H7 (cell line): ENCODE data around the gene DYRK1A. TPM values are rescaled to one million over a fixed set of nuclear protein-coding genes. Genes with fewer than 3 reads are reported as not detected.

Experiments used
- DNase-seq: peaks from one replicate; pipeline ENCODE4 v3.0.0; 2012
- H3K27me3 ChIP-seq: 2 replicates; pipeline ENCODE4 v1.6.0; 2011; ENCODE audit warnings: mild to moderate bottlenecking, low read length; ENCODE audit not compliant: control insufficient read depth, insufficient read depth
- H3K36me3 ChIP-seq: replicated peaks from 2 replicates; pipeline ENCODE4 v1.5.1; 2011; ENCODE audit warnings: low read length; ENCODE audit not compliant: control insufficient read depth, insufficient read depth
- H3K4me3 ChIP-seq: 2 replicates; pipeline ENCODE4 v1.5.1; 2011; ENCODE audit warnings: low read depth, mild to moderate bottlenecking, control low read depth, low read length, moderate library complexity; ENCODE audit not compliant: insufficient read depth
- total RNA-seq: library from RNA; depleted of rRNA; stranded (reverse); fragments of >200 nt; shearing (Covaris generic); gene quantifications from 2 replicates; pipeline ENCODE4 v1.2.3, GENCODE V29; 2014

DYRK1A gene
- total RNA-seq, 1 experiment from 2014 or later, result 52.5 TPM

DNA sequence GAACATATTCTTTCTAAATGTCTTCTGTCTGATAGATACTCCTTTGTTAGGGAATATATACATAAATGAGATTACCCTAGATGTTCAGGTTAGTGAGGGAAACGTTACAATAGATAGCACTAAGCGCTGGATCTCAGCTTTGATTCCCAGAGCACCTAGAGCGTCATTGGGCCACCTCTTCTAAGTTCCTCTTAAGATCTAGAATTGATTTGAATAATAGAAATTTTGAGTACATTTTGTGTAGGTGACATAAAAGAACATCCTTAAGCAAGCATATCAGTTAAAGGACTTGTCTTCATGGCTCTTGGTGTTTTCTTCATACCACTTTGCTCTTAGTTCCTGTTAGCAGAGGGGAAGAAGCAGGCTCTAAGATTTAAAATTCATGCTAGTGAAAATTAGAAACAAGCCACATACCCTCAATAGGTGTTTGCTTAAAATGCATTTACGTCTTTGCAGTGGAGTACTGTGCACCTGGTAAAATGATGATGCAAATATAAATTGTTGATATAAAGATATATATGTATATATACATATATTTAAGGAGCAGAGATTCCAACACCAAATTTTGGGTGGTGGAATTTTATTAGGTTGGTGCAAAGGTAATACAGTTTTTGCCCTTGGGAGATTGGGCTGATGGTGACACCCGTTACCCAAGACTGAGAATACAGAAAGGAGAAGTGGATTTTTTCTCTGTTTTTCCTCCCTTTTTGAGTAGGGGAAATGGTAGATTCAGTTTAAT, 47.1 kb downstream of the DYRK1A start:
- no peaks in the 10 kb centered on the region for H3K36me3 ChIP-seq
- no peaks in the 10 kb centered on the region for H3K27me3 ChIP-seq
- H3K4me3 ChIP-seq, result no peak overlapping the region
- no peak for DNase-seq

DNA sequence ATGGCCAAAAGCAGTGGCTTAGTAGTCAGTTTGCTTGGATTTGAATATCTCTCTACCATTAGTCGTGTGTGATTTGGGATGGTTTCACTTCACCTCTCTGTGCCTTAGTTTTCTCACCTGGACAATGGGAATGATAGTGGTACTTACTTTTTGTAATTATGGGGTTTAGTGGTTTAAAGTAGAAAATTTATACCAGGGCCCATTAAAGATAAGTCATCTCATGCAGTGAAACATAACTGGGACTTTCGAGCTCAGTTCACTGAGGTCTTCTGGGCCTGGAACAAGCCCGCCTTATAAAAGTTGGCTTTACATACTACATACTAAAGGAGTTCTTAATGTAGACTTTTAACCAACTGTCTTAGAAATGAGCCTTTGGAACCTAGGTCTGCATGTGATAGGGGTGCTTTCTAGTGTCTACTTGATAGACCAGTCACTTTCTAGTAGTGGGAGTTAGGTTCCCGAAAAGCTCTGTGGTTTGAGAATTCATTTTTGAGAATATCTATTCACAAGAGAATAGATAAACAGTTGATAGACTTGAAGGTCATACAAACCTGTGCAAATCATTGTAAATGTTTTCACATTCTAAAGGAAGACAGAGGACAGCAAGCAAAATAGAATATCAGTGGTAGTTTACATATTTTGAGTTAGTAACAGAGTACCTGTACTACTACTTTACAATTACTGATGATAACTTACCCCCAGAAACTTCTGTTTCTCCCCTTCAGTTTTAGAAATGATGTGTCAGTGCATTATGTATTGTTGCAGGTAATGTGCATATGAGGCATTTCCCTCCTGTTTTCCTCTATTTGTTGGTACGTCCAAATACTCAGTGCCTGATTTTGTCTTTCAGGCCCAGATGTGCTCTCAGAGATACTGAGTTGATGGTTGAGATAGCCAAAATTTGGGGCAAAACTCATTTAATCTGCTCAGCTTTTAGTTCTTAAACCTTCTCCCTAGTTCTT, 48.0 kb downstream of the DYRK1A start:
- Histone ChIP-seq H3K4me3 (no peak overlapping the region), H3K36me3 (no peaks in the 10 kb centered on the region), H3K27me3 (no peaks in the 10 kb centered on the region)
- no peak for DNase-seq

DNA sequence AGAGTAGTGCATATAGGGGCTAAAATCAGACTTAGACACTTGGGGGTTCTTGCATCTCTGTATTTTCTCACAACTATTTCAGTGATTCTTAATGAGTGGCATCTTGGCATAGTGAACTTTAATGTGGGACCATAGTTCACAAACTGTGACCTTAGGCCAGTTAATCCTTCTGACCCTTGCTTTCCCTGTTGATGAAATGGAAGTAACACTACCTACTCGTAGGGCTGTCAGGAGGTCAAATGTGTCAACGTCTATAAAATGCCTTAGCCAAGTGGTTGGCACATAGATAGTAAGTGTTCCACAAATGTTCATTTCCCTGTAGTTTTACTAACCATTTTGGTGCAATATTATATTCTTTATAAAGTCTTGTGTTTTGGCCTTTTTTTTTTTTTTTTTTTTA, 49.4 kb downstream of the DYRK1A start:
- no peaks in the 10 kb centered on the region for H3K27me3 ChIP-seq
- no peak for DNase-seq
- no peaks in the 10 kb centered on the region for H3K36me3 ChIP-seq
- H3K4me3 ChIP-seq, result no peak overlapping the region

DNA sequence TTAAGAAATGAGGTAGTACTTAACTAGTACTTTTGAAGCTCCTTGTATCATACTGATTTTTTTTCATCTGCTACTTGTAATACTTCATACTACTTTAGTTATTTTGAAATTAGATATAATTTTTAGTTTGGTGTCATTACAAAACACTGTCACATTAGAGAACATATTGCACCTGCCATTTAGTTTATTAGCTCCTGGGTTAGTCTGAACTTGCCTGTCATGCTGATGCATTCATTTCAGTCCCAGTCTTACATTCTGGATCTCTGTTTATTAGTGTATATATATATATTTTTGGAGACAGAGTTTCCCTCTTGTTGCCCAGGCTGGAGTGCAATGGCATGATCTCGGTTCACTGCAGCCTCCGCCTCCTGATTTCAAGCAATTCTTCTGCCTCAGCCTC, 50.3 kb downstream of the DYRK1A start:
- DNase-seq, result no peak
- H3K27me3 ChIP-seq, result no peaks in the 10 kb centered on the region
- H3K4me3 ChIP-seq, result no peak overlapping the region
- H3K36me3 ChIP-seq, result peaks cover 1% of the 10 kb centered on the region; the same call in 1 of the 2 replicates

DNA sequence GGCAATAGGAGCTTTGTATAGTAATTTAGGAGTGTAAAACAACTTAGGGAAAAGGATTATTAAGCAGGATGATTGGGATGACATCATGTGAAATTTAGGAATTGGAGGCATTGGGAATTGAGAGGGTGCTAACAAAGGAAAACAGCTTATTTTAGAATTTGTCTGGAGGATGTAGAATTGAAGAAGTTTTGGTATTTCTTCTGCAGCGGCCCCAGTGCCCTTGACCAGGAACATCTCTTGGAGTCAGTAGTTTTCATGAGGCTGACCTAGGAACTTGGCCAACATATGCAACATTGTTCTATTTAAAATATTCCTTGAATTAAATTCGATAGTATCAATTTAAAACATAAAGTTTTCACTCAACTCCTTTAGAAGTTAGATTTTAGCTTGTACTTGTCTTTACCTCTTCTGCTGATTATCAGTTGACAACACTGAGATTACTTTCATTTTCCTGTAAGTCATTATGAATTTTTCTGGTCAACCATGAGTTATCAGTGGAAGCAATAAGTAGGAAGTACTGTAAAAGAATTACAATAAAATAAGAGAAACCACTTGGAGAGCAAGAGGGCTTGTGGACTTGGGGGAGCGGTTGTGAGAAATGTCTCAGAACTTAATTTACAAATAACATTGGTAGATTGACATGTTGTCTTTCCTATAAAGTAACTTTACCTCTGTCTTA, 52.8 kb downstream of the DYRK1A start:
- Histone ChIP-seq H3K4me3 (no peak overlapping the region), H3K27me3 (no peaks in the 10 kb centered on the region), H3K36me3 (peaks cover 1% of the 10 kb centered on the region; the same call in 1 of the 2 replicates)
- DNase-seq, result no peak

DNA sequence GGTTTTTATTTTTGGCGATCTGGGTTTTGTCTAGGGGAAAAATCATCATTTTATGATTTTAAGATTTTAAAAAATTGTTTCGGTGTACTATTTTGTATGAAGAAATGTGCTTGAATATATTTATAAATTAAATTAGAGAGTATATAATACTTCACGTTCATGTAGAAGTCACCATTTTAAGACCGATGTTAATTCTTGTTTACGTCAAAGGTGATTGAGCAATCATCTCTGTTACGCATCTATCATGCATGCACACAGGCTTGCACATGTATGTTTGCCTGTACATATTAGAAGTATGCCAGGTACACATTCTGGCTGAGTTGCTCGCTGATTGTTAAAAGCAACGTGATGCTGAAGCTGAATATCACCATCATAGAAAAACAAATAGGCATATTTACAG, 54.7 kb downstream of the DYRK1A start:
- Histone ChIP-seq H3K27me3 (no peaks in the 10 kb centered on the region), H3K36me3 (peaks cover 3% of the 10 kb centered on the region; the same call in 1 of the 2 replicates)

DNA sequence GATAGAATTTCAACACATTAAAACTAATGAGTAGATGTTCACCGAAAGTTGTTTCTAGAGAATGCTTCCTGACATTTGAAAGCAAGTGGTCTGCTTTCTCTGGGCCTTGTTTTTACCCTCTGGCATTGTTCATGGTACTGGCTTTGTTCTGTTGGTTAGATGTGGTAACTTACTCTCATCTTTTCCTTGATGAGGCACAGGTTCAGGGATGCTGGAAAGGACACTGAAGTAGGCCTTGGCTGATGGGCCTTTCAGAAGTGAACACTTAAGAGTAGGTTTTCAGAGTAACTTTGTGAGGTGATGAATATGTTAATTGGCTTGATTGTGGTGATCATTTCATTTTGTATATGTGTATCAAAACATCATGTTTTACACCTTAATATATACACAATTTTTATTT, 55.8 kb downstream of the DYRK1A start:
- DNase-seq, result no peak
- Histone ChIP-seq H3K4me3 (no peak overlapping the region), H3K36me3 (peaks cover 3% of the 10 kb centered on the region; the same call in 1 of the 2 replicates), H3K27me3 (no peaks in the 10 kb centered on the region)

More for the DNA sequence above, 54.7 kb downstream of the DYRK1A start:
- DNase-seq, result no peak
- H3K4me3 ChIP-seq, result no peak overlapping the region

DNA sequence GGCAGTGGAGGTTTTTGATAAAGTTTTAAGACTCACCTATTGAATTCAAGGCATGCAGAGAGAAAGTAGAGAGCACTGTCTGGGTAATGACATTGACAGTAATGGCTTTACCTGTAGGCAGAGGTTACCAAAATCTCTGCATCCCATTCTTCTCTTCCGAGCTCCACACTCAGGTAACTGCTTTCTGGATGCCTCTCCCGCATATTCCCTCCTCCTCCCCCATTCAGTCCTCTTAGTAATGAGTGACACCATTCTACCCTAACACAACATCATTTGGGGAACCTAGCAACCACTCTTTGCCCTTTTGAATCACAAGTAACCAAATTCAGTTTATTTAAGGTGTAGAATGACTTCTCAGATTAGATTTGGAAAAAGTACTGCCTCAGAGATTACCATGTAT, 56.5 kb downstream of the DYRK1A start:
- H3K4me3 ChIP-seq, result no peak overlapping the region
- DNase-seq, result no peak
- H3K27me3 ChIP-seq, result no peaks in the 10 kb centered on the region
- H3K36me3 ChIP-seq, result peaks cover 3% of the 10 kb centered on the region; the same call in 1 of the 2 replicates

DNA sequence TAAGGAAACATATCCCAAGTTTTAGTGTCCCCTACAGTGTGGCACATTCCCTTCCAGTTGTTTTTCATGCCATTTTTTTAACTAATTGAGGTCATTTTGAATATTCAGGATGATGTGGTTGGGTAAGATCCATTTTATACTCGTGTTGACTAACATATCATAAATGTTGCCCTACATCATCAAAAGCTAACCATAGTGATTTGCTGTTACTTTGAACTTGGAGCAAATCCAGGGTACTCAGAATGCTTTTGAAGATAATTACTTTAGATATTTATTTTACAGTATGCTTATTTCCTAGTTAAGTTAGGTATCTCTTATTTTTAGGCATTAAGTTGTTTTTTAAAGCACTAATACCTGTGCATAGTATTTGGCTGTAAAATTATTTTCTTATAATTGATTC, 57.8 kb downstream of the DYRK1A start:
- H3K36me3 ChIP-seq, result peaks cover 3% of the 10 kb centered on the region; the same call in 1 of the 2 replicates
- no peak for DNase-seq
- H3K4me3 ChIP-seq, result no peak overlapping the region
- no peaks in the 10 kb centered on the region for H3K27me3 ChIP-seq

DNA sequence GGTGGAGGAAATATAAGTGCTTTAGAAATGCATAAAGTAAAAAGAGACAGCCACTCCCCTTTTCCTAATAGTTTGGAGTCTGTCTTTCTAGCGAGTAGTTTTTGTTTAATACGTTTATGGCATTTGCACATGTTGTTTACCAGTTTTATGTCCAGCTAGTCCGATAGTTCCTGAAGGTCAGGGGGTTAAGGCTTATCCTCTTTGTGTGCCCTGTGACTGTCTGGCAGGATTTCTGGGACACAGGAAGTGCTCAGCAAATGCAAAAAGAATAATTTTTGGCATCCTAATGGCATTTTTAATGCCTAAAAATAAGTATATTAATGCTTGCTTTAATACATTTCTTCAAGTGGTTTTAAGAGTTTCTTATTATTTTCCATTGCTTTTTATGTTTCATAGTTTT, 58.4 kb downstream of the DYRK1A start:
- H3K27me3 ChIP-seq, result no peaks in the 10 kb centered on the region
- H3K4me3 ChIP-seq, result no peak overlapping the region
- peaks cover 3% of the 10 kb centered on the region; the same call in 1 of the 2 replicates for H3K36me3 ChIP-seq
- DNase-seq, result no peak

DNA sequence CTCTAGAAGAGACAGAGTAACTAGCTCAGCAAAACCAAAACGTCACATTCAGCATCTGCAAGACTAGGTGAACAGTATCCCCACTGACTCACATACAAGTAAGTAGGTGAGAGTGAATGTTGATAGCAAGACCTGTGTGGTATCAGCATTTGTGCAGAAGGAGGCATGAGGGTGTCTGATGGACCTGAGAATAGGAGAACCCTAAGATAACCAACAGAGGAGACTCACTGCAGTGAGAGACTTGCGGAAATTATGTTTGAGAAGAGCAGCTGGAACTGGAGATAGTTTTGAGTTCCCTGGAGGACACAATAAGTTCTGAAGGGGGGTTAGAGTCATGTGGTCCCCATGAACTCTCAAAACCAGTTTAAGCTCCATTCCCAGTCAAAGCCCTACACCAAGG, 59.1 kb downstream of the DYRK1A start:
- Histone ChIP-seq H3K36me3 (peaks cover 3% of the 10 kb centered on the region; the same call in 1 of the 2 replicates), H3K27me3 (no peaks in the 10 kb centered on the region), H3K4me3 (no peak overlapping the region)
- DNase-seq, result no peak

DNA sequence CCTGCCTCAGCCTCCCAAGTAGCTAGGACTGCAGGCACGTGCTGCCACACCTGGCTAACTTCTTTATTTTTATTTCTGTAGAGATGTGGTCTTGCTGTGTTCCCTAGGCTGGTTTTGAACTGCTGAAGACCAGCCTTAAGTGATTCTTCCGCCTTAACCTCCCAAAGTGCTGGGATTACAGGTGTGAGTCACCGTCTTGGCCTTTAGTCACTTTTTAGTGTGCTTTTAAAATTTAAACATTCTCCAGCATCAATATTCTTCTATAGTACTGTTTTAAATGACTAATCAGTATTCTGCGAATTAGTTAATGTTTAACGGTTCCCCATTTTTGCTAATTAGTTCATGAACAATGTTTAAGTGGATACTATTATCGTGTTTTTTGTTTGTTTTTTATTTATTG, 60.6 kb downstream of the DYRK1A start:
- 0 out of 2 replicates have a peak, but pooled peaks cover 1% of the 10 kb centered on the region for H3K36me3 ChIP-seq
- no peaks in the 10 kb centered on the region for H3K27me3 ChIP-seq
- H3K4me3 ChIP-seq, result no peak overlapping the region
- DNase-seq, result no peak

DNA sequence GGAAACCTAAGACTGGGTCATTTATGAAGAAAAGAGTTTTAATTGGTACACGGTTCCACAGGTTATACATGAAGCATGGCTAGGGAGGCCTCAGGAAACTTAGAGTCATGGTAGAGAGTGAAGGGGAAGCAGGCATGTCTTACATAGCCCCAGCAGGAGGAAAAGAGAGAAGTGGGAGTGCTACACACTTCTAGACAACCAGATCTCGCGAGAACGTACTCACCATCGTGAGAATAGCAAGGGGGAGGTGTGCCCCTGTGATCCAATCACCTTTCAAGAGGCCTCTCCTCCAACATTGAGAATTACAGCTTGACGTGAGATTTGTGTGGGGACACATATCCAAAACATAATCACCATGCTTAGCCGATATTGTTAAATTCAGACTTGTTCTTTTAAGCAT, 62.8 kb downstream of the DYRK1A start:
- DNase-seq, result no peak
- H3K4me3 ChIP-seq, result no peak overlapping the region
- H3K27me3 ChIP-seq, result no peaks in the 10 kb centered on the region
- 0 out of 2 replicates have a peak, but pooled peaks cover 1% of the 10 kb centered on the region for H3K36me3 ChIP-seq

DNA sequence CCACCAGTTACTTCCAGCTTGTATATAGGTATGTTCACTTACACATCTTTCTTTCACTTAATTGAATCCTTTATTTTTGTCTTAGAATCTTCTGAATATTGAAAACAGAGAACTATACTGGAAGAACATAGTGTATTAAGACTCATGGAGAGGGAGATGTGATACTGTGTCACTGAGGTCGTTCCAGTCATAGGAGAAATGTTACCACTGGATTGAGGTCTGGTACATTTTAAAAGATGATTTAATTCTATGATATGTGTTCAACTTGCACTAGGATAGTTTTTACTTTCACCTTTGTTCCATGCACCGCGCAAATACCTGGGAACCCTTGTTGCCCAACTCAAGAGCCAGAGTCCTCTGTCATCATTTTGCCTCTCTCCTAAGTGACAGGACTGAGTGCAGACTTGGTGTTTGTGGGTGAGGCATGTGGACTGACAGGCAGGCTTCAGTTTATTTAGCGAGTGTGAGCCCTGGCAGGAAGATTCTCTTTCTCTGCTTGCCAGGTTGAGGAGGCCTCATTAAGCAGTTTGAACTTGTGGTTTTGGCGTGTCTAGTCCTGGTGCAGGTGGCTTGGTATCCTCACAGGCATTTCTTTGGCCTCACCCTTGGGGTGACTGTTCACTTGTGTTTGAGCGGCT, 63.7 kb downstream of the DYRK1A start:
- Histone ChIP-seq H3K36me3 (0 out of 2 replicates have a peak, but pooled peaks cover 1% of the 10 kb centered on the region), H3K4me3 (no peak overlapping the region), H3K27me3 (no peaks in the 10 kb centered on the region)
- no peak for DNase-seq
